Dermis blood vessel endothelial cell (primary cell): ENCODE data around the gene SLC4A5. TPM values are rescaled to one million over a fixed set of nuclear protein-coding genes. Genes with fewer than 3 reads are reported as not detected.
A peak's percentile ranks its signal among the peaks of the same experiment; 100 is the strongest.
"Not testable (repeated sequence)": the region's sequence is repeated elsewhere in the genome, so short reads cannot be mapped to it uniquely, and the experiment has no call there.

Source experiments
- DNase-seq: peaks from one replicate; pipeline ENCODE4 v3.0.0; 2010
- total RNA-seq: library from RNA; depleted of rRNA; stranded (reverse); fragments of >200 nt; gene quantifications from 2 replicates; pipeline ENCODE4 v1.2.3, GENCODE V29; 2014

SLC4A5 gene
- total RNA-seq, 1 donor from 2014 or later = not detected

DNA sequence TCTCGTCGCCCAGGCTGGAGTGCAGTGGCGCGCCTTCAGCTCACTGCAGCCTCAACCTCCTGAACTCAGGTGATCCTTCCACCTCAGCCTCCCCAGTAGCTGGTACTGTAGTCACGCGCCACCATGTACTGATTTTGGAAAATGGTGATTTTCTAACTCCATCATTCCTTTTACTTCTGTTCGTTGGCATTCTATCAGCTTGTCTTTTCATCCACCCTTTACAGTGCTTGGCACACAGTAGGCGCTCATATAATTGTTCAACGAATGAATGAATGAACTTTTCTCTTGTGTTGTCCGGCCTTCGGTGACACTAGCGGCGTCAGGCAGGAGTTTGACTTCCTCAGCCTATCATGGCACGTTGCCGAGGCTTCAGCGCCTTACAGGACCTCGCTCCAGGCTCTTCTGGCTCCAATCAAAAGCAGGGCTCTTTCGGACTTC is 145.2 kb downstream of the SLC4A5 start:
- DNase-seq = no peak

DNA sequence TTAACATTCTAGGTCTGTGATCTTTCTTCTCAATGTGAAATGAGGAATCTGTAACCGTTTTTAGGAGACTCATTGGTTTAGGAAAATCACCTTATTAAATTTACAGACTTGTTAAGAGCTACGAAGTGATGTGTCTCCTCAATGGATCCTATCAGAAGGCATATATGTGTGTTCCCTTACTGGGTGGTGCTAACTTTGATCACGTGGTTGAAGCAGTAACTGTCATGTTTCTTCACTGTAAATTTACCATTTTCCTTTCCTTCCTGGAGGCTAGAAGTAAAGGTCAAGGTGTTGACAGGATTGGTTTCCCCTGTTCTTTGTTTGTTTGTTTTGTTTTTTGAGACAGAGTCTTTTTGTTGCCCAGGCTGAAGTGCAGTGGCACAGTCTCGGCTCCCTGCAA is 146.2 kb downstream of the SLC4A5 start:
- DNase-seq = no peak

- no peak for DNase-seq
Measured at GRCh38 chr2:74194799-74195198, 148.4 kb downstream of the SLC4A5 start.

DNA sequence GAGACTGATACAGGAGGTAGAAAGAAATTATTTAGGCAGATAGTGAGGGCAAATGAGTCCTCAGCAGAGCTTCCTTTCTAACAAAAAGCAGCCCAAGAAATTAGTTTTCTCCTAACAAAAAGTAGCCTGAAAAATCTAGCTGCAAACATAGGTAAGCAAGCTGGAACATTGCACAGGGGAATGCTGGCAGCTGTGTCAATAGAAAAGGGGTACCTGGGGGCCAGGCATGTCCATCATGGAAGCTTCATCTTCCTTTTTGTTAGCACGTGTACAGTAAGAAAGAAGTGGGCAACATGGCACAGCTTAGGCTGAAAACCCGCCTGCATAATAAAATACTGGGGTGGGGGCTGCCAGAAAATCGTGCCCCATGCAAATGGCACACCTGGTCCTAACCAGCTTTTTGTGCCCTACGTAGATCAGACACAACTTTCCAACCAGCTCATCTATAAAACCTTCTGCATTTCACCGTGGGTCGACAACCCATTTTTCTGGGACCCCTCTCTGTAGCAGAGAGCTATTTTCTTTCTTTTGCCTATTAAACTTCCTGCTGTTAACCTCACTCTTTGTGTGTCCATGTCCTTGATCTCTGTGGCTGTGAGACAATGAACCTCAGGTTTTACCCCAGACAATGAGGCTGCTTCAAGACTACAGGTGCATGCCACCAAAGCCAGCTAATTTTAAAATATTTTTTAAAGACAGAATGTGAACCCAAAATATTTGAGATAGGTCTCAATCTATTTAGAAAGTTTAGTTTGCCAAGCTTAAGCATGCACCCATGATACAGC is 151.4 kb downstream of the SLC4A5 start:
- no peak for DNase-seq

GRCh38 chr2:74188696-74189095 is 154.5 kb downstream of the SLC4A5 start:
- DNase-seq = no peak

- no peak for DNase-seq
Measured at GRCh38 chr2:74188018-74188601, 155.1 kb downstream of the SLC4A5 start.

DNA sequence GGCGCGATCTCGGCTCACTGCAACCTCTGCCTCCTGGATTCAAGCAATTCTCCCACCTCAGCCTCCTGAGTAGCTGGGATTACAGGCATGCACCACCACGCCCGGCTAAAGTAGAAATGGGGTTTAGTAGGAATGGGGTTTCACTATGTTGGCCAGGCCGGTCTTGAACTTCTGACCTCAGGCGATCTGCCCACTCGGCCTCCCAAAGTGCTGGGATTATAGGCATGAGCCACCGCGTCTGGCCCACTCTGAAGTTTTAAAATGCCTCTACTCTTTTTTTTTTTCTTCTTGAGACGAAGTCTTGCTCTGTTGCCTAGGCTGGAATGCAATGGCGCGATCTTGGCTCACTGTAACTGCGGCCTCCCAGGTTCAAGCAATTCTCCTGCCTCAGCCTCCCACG is 156.5 kb downstream of the SLC4A5 start:
- DNase-seq = not testable (repeated sequence)

GRCh38 chr2:74186038-74186437 is 157.2 kb downstream of the SLC4A5 start:
- DNase-seq = no peak

- no peak for DNase-seq
Measured at GRCh38 chr2:74183878-74184277, 159.3 kb downstream of the SLC4A5 start.

DNA sequence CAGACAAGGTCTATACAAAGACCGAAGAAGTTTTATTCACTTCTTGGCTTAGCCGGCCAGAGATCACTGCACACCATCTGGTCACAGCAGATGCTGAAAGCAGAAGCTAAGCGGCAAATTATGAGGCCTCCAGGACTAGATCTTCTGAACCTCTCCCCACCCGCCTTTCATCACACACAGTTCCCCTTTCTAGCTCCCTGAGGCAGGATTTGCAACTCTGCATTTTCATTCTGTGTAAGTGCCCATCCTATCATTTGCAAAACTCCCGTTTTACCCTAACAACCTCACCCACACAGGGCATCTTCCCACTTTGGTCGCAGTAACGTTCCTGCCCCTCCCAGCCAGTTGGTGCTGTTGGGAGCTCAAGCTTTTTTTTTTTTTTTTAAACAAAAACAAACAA is 161.5 kb downstream of the SLC4A5 start:
- no peak for DNase-seq

GRCh38 chr2:74179063-74179865 is 164.0 kb downstream of the SLC4A5 start:
- DNase-seq = no peak

- peak; percentile 99 for DNase-seq
Measured at GRCh38 chr2:74178211-74179062, 164.8 kb downstream of the SLC4A5 start, which contains the start of gene MOB1A. MOB1A (minus strand) TSS chr2:74178879; CDS start chr2:74178674, 205 bp downstream.

DNA sequence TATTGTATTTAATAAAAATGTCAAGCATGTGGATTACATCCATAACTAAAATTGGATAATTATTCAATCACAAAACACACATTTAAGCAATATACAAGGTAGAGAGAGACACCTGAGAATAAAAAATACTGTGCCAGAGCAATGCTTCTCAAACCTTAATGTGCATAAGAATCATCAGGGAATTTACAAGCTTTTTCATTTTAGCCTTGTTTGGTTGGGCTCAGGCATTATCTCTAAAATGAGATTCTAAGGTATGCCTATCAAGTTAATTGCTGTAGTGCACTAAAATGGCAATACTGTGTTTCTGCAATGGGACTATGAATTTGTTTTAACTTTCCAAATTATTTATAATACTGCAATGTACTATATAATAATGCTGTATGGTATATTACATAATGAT is 165.5 kb downstream of the SLC4A5 start:
- DNase-seq = no peak

- no peak for DNase-seq
Measured at GRCh38 chr2:74174909-74175308, 168.3 kb downstream of the SLC4A5 start.

DNA sequence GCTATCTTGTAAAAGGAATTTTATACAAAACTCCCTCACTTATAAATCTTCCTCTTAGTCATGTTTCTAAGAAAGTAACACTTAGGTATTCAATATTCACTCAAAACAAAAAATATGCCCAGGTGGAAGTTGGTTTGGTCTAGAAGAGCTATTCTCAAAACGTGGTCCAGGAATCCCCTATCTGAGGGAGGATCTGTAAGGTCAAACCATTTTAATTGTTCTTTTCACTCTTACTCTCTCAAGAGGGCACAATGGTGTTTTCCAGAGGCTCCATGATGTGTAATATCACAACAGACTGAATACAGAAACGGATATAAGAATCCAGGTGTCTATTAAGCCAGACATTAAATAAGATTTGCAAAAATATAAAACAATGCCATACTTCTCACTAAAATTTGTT is 174.5 kb downstream of the SLC4A5 start:
- no peak for DNase-seq

Other genes starting within 250 kb of the SLC4A5 start
- 23.7 and 24.3 TPM in 2 replicates for gene BOLA3, start 195.5 kb downstream of the SLC4A5 start, total RNA-seq
- 121 and 145 TPM in 2 replicates for gene MOB1A, start 164.5 kb downstream of the SLC4A5 start, total RNA-seq
- gene MTHFD2, start 144.8 kb downstream of the SLC4A5 start, total RNA-seq = 28.6 and 91.0 TPM in 2 replicates
- 160 and 207 TPM in 2 replicates for gene DCTN1, start 36.9 kb upstream of the SLC4A5 start, total RNA-seq
- gene C2orf81, start 78.2 kb upstream of the SLC4A5 start, total RNA-seq = 0.14 and 0.17 TPM in 2 replicates
- gene WDR54, start 78.3 kb upstream of the SLC4A5 start, total RNA-seq = 23.3 and 36.9 TPM in 2 replicates
- 21.6 and 27.0 TPM in 2 replicates for gene RTKN, start 98.5 kb upstream of the SLC4A5 start, total RNA-seq
- 6.5 and 24.0 TPM in 2 replicates for gene INO80B, start 111.7 kb upstream of the SLC4A5 start, total RNA-seq
- gene WBP1, start 115.0 kb upstream of the SLC4A5 start, total RNA-seq = 34.3 and 44.9 TPM in 2 replicates
- gene MOGS, start 122.0 kb upstream of the SLC4A5 start, total RNA-seq = 74.4 and 85.1 TPM in 2 replicates
- 25.9 and 33.7 TPM in 2 replicates for gene MRPL53, start 129.3 kb upstream of the SLC4A5 start, total RNA-seq
- 14.9 and 22.8 TPM in 2 replicates for gene CCDC142, start 139.6 kb upstream of the SLC4A5 start, total RNA-seq
- gene TTC31, start 139.7 kb upstream of the SLC4A5 start, total RNA-seq = 18.2 and 21.6 TPM in 2 replicates
- 0.98 and 2.9 TPM in 2 replicates for gene LBX2, start 156.2 kb upstream of the SLC4A5 start, total RNA-seq
- 9.7 and 11.7 TPM in 2 replicates for gene PCGF1, start 164.3 kb upstream of the SLC4A5 start, total RNA-seq
- 0.17 TPM in 1 of 2 replicates, not detected in the other for gene TLX2, start 171.0 kb upstream of the SLC4A5 start, total RNA-seq
- not detected in 2 replicates for gene DQX1, start 182.8 kb upstream of the SLC4A5 start, total RNA-seq
- gene AUP1, start 186.3 kb upstream of the SLC4A5 start, total RNA-seq = 87.2 and 127 TPM in 2 replicates
- gene HTRA2, start 186.5 kb upstream of the SLC4A5 start, total RNA-seq = 50.9 and 51.8 TPM in 2 replicates
- gene LOXL3, start 210.5 kb upstream of the SLC4A5 start, total RNA-seq = 0.85 and 1.7 TPM in 2 replicates
- 20.8 and 21.5 TPM in 2 replicates for gene DOK1, start 211.3 kb upstream of the SLC4A5 start, total RNA-seq